NK-92 treated with Interleukin-12 subunit alpha and Interleukin-12 subunit beta, amount 100 ng/mL, for 24 hours (cell line): ENCODE results near the gene MEF2B.

Source experiments
- DNase-seq: peaks from one replicate; lab custom pipeline; 2025; lab: John Stamatoyannopoulos, UW

Gene MEF2B

DNA sequence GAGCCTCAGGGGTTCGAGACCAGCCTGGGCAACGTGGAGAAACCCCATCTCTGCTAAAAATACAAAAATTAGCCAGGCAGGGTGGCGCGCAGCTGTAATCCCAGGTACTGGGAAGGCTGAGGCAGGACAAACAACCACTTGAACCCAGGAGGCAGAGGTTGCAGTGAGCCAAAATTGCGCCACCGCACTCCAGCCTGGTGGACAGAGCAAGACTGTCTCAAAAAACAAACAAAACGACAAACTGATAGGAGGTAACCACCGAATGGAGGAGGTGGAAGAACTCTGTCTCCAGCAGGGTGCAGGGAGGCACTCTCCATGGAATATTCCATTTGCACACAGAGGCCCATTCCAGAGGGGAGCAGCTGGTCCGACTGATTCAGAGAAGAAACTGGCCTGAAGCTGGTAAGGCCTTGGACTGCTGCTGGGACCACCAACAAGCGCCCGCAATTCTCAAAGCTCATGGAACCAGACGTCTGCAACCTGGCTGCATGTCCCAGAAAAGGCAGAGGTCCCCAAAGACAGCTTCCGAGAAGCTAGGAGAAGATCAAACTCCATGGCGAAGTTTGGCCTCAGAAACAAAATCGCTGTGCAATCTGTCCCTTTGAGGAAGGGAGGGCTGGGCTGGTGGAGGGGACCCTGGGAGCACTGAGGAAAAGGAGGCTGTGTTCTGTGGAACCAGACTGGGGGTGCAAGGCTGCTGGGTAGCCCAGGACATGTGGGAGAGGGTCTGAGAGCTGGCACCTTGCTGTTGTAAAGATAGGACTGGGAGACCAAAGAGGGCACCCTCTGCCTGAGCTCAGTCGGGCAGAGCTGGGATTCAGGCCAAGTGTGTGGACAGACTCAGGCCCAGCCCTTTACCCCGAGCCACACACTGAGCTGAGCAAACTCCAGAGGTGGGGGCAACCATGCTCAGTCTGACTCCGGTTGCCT, 71.1 kb downstream of the MEF2B start:
- no peak for DNase-seq

DNA sequence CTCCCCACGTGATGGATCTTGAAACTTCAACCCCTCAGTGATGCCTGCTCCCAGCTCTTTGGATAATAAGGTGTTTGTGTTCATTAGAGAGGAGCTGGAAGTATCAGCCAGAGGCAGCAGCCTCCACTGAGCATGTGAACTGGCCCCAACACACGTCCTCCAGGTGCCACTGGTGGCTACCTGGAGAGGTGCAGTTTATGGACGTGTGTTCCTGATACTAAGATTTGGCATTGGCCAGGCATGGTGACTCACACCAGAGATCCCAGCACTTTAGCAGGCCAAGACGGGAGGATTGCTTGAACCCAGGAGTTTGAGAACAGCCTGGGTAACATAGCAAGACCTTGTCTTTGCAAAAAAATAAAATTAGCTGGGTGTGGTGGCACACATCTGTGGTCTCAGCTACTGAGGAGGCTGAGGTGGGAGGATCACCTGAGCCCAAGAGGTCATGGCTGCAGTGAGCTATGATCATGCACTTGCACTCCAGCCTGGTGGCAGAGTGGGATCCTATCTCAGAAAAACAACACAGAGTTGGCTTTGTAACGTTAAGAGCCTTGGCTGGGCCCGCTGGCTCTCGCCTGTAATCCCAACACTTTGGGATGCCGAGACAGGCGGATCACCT, 71.9 kb downstream of the MEF2B start:
- no peak for DNase-seq

DNA sequence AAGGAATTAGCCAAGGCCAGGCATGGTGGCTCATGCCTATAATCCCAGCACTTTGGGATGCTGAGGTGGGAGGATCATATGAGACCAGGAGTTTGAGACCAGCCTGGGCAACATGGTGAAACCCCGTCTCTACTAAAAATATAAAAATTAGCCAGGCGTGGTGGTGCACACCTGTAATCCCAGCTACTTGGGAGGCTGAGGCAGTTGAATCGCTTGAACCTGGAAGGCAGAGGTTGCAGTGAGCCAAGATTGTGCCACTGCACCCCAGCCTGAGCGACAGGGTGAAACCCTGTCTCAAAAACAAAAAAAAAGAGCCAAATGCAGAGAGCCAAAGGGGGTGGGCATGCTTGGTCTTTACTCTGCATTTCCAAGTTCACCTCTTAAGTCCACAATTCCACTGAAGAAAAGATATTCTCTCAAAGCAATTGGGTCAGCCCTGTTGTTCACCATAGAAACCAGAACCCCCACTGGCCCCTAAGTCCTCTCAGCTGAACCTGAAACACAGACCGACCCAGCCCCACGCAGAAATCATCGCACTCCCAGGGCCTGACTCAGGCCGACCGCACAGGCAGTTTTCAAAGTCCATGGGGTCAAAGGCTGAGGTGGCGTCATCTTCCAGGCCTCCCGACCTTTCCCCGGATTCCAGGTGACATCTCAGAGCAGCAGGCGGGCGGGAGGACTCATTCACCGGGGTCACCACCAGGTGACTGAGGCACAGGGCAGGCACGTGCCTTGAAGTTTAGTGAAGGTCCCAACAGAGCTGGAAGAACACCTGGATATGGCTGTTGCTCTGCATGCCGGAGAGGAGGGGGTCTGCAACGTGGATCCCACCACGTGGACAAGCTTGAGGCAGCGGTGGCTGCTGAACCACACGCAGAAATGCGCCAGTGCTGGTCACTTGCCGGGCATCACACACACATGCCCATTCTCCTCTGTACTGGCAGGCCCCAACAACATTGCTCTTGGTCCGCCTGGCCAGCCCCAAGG, 73.1 kb downstream of the MEF2B start:
- DNase-seq = no peak

DNA sequence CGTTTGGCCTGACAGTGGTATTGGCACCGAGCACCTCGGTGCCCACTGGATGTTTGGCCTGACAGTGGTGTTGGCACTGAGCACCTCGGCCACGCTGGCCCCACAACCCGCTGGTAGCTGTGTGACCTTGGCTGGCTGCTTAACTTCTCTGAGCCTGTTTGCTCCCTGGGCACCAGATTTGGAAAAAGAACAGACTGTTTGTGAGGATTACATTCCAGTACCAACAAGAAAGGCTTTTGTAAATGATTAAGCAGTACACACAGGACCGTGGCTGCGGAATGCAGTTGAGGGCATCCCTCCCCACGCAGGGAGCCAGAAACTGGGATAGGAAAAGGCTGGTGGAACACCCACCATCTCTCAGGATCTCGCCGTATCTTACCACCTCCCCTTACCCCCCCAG, 74.4 kb downstream of the MEF2B start:
- DNase-seq = no peak
